Caco-2 (cell line): Measurements from ENCODE around the gene BHLHE23. TPM values are rescaled to one million over a fixed set of nuclear protein-coding genes. Genes with fewer than 3 reads are reported as not detected.

Experiments used
- BruUV-seq: library from RNA; stranded (reverse); fragments of 400-500 nt; replicated peaks from 2 replicates; lab custom pipeline; 2021; lab: Mats Ljungman, UMichigan
- CTCF ChIA-PET: fragments of 300-600 bp; sonication (Branson Sonifier 250); formaldehyde crosslinking; loops from one replicate; lab custom pipeline; 2022; ENCODE audit warnings: antibody characterized with exemption; lab: Charles Lee
- POLR2A ChIA-PET: fragments of 300-600 bp; sonication (Branson Sonifier 250); formaldehyde crosslinking; loops from one replicate; lab custom pipeline; 2022; ENCODE audit warnings: antibody characterized with exemption; lab: Charles Lee
- DNase-seq, 2 experiments: peaks; one replicate each; pipeline versions ENCODE4 v3.0.0 to v3.0.0-alpha.2; 2020 to 2022
- H3K27me3 ChIP-seq: replicated peaks from 2 replicates; pipeline ENCODE4 v1.6.0; 2011; ENCODE audit warnings: low read length; ENCODE audit not compliant: control insufficient read depth, insufficient read depth
- H3K36me3 ChIP-seq: 2 replicates; pipeline ENCODE4 v1.5.1; 2011; ENCODE audit warnings: low read length; ENCODE audit not compliant: control insufficient read depth, insufficient read depth
- H3K4me1 ChIP-seq: fragments of 250-450 bp; sonication (Bioruptor Pico); 2 replicates; pipeline ENCODE4 v1.5.1; 2020; ENCODE audit warnings: mild to moderate bottlenecking
- H3K4me3 ChIP-seq: 2 replicates; pipeline ENCODE4 v1.5.1; 2011; ENCODE audit warnings: low read depth, mild to moderate bottlenecking, control low read depth, low read length
- H3K9me3 ChIP-seq: fragments of 250-450 bp; sonication (Bioruptor Pico); 2 replicates; pipeline ENCODE4 v1.5.1; 2020; ENCODE audit warnings: mild to moderate bottlenecking, moderate library complexity
- H3K27ac Mint-ChIP-seq: one replicate; pipeline ENCODE4 v1.8.0; 2022; ENCODE audit warnings: mixed read lengths; ENCODE audit not compliant: unreplicated experiment
- H3K27me3 Mint-ChIP-seq: one replicate; pipeline ENCODE4 v1.8.0; 2022; ENCODE audit warnings: mixed read lengths; ENCODE audit not compliant: insufficient read depth, unreplicated experiment
- H3K36me3 Mint-ChIP-seq: one replicate; pipeline ENCODE4 v1.8.0; 2022; ENCODE audit warnings: mild to moderate bottlenecking, mixed read lengths; ENCODE audit not compliant: insufficient read depth, unreplicated experiment
- H3K4me1 Mint-ChIP-seq: one replicate; pipeline ENCODE4 v1.8.0; 2022; ENCODE audit warnings: low read depth, mixed read lengths; ENCODE audit not compliant: unreplicated experiment
- H3K4me3 Mint-ChIP-seq: one replicate; pipeline ENCODE4 v1.8.0; 2022; ENCODE audit warnings: mild to moderate bottlenecking, moderate library complexity, mixed read lengths; ENCODE audit not compliant: unreplicated experiment
- H3K9me3 Mint-ChIP-seq: one replicate; pipeline ENCODE4 v1.8.0; 2022; ENCODE audit warnings: mixed read lengths; ENCODE audit not compliant: unreplicated experiment
- CTCF ChIP-seq, 2 experiments: fragments of 200-600 bp in 1 of 2; IDR thresholded peaks; 1 replicate in 1 of 2; 2 replicates in 1 of 2; pipeline versions ENCODE4 v1.5.1 to v1.8.0; 2011 to 2022; ENCODE audit warnings: antibody characterized with exemption in 1 of 2, control low read depth in 1 of 2, inconsistent platforms in 1 of 2, low read depth in 1 of 2, low read length in 1 of 2, mild to moderate bottlenecking in 1 of 2, moderate library complexity in 1 of 2; ENCODE audit not compliant: insufficient read depth in 1 of 2, severe bottlenecking in 1 of 2, unreplicated experiment in 1 of 2
- intact Hi-C: fragments of 100-400 bp; cut with micrococcal nuclease; formaldehyde crosslinking; loops from one replicate; pipeline ENCODE4 v1.10.0; 2022; ENCODE audit not compliant: unreplicated experiment
- total RNA-seq: library from RNA; stranded (reverse); gene quantifications from 2 replicates; pipeline ENCODE4 v1.2.3, GENCODE V29; 2022

Gene BHLHE23
- total RNA-seq, 1 experiment from 2014 or later = 0.95 TPM

GRCh38 chr20:63023936-63024571 is 17.3 kb upstream of the BHLHE23 start:
- ChIA-PET POLR2A (interaction anchor here (0.6 kb wide), 1 partner anchor 72 kb away, joined by 3 read pairs; the partner anchor contains the start of gene SLC17A9), CTCF (interaction anchor here (0.7 to 1.5 kb wide), 2 partner anchors 15 to 51 kb away, joined by 3 to 4 read pairs; no protein-coding TSS in a partner anchor)
- TF ChIP-seq CTCF (IDR thresholded peaks at IDR 0.05; ENCODE audit: insufficient read depth in 1 of 2, low read depth in 1 of 2, low read length in 1 of 2, severe bottlenecking in 1 of 2, unreplicated experiment in 1 of 2) = no peak
- peaks cover 34% of the 10 kb centered on the region for H3K4me1 Mint-ChIP-seq
- BruUV-seq = no TSS peak
- peaks cover 12% of the 10 kb centered on the region for H3K9me3 Mint-ChIP-seq
- Histone ChIP-seq H3K4me1 (peaks cover 35% of the 10 kb centered on the region), H3K9me3 (no peaks in the 10 kb centered on the region), H3K4me3 (no peak overlapping the region), H3K27me3 (no peaks in the 10 kb centered on the region), H3K36me3 (no peaks in the 10 kb centered on the region)
- no peak overlapping the region for H3K4me3 Mint-ChIP-seq
- H3K36me3 Mint-ChIP-seq = peaks cover 23% of the 10 kb centered on the region
- H3K27ac Mint-ChIP-seq = peak overlapping the region; percentile 55
- no peaks in the 10 kb centered on the region for H3K27me3 Mint-ChIP-seq
- DNase-seq = peak in 1 of 2 experiments; percentile 24
- intact Hi-C loops = no loop called here

GRCh38 chr20:63023071-63023935 is 16.5 kb upstream of the BHLHE23 start:
- H3K36me3 Mint-ChIP-seq = peaks cover 23% of the 10 kb centered on the region
- ChIA-PET POLR2A (no interaction called here), CTCF (interaction anchor here (1.5 kb wide), 1 partner anchor 14 kb away, joined by 4 read pairs; no protein-coding TSS in a partner anchor)
- H3K4me1 Mint-ChIP-seq = peaks cover 41% of the 10 kb centered on the region
- no peak for TF ChIP-seq CTCF (IDR thresholded peaks at IDR 0.05; ENCODE audit: insufficient read depth in 1 of 2, low read depth in 1 of 2, low read length in 1 of 2, severe bottlenecking in 1 of 2, unreplicated experiment in 1 of 2)
- peak overlapping the region; percentile 55 for H3K27ac Mint-ChIP-seq
- H3K4me3 Mint-ChIP-seq = no peak overlapping the region
- no peak overlapping the region for H3K4me3 ChIP-seq
- H3K27me3 ChIP-seq = no peaks in the 10 kb centered on the region
- no peaks in the 10 kb centered on the region for H3K9me3 ChIP-seq
- H3K36me3 ChIP-seq = no peaks in the 10 kb centered on the region; the same call in 1 of the 2 replicates
- H3K4me1 ChIP-seq = peaks cover 41% of the 10 kb centered on the region
- H3K27me3 Mint-ChIP-seq = no peaks in the 10 kb centered on the region
- BruUV-seq = no TSS peak
- intact Hi-C loops = no loop called here
- DNase-seq = peak in 1 of 2 experiments; percentile 38
- peaks cover 12% of the 10 kb centered on the region for H3K9me3 Mint-ChIP-seq

- Histone ChIP-seq H3K36me3 (no peaks in the 10 kb centered on the region; the same call in 1 of the 2 replicates), H3K9me3 (no peaks in the 10 kb centered on the region), H3K4me3 (no peak overlapping the region), H3K4me1 (peaks cover 49% of the 10 kb centered on the region), H3K27me3 (no peaks in the 10 kb centered on the region)
- H3K27ac Mint-ChIP-seq = peak overlapping the region; percentile 95
- peaks cover 23% of the 10 kb centered on the region for H3K36me3 Mint-ChIP-seq
- POLR2A ChIA-PET = no interaction called here
- BruUV-seq = no TSS peak
- CTCF ChIA-PET = interaction anchor here (1.0 to 1.5 kb wide), 2 partner anchors 13 to 50 kb away, joined by 3 to 4 read pairs; no protein-coding TSS in a partner anchor
- no peak overlapping the region for H3K4me3 Mint-ChIP-seq
- peaks cover 12% of the 10 kb centered on the region for H3K9me3 Mint-ChIP-seq
- peak in 1 of 2 experiments; percentile 40 for DNase-seq
- H3K27me3 Mint-ChIP-seq = no peaks in the 10 kb centered on the region
- H3K4me1 Mint-ChIP-seq = peaks cover 42% of the 10 kb centered on the region
- no peak for TF ChIP-seq CTCF (IDR thresholded peaks at IDR 0.05; ENCODE audit: insufficient read depth in 1 of 2, low read depth in 1 of 2, low read length in 1 of 2, severe bottlenecking in 1 of 2, unreplicated experiment in 1 of 2)
- intact Hi-C loops = no loop called here
These were observed 15.7 kb upstream of the BHLHE23 start for GRCh38 chr20:63022501-63022900.
